ENCODE results near the gene CBY1.
"Not testable (repeated sequence)": the region's sequence is repeated elsewhere in the genome, so short reads cannot be mapped to it uniquely, and the experiment has no call there.

Gene CBY1

DNA sequence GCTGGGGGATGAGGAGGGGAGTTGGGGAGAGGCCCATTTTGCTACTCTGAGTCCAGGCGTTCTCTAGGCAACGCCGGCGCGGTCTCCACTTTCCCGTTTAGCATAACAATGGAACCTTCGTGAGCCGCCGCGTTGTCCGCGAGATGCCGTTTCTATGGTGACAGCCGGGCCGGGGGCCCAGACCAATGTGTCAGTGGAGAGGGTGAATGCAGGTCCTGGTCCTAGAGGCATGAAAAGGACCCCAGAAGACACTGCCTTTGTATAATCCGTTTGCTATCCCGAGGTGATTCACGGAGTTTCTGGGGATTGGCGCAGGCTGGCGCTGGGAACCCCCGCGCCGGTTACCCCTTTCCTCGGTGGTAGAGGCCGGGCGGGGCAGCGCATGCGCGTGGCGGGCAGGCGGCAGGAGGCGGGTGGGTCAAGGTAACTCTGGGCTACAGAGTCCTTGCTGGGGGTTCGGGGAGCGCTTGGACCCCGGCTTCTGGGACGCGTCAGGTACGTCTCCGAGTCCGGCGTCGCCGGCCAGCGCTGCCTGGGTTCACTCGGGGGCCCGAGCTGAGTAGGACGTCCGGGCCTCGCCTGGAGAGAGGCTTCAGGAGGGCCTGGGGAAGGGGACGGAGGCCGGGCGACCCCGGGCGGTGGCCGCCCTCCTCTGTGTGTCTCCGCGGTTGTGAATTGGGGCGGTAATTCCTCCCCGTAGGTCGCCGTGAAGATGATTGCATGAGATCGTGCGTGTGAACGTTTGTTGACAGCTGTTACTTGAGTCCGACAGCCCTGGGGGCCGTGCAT is at the start of gene CBY1, which contains the start of gene FAM227A:
TSS of gene CBY1 (plus strand) at position 383 of the 789 bp plus-strand sequence. CDS start 11,417 bp downstream, outside the sequence.
TSS of gene FAM227A (minus strand) at position 137 of the 789 bp plus-strand sequence. CDS start 6,224 bp downstream, outside the sequence.
- peak; percentile 95 for DNase-seq

DNA sequence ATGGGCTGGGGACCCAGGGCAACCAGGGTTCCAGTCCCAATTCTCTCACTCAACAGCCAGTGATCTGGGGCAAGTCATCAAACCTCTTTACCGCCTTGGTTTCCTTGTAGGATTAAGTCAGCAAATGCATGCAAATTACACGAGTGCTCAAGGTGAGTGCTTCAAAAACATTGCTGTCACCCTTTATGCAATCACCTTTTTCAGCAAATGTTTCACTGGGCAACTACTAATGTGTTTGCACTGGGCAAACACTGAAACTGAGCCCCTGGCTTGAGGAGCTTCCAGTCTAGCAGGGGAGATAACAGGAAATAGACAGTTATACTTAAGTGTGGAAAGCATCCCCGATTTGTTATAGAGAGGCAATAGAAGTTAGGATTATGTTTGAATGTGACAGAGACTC is 48.8 kb upstream of the CBY1 start:
- DNase-seq = no peak

DNA sequence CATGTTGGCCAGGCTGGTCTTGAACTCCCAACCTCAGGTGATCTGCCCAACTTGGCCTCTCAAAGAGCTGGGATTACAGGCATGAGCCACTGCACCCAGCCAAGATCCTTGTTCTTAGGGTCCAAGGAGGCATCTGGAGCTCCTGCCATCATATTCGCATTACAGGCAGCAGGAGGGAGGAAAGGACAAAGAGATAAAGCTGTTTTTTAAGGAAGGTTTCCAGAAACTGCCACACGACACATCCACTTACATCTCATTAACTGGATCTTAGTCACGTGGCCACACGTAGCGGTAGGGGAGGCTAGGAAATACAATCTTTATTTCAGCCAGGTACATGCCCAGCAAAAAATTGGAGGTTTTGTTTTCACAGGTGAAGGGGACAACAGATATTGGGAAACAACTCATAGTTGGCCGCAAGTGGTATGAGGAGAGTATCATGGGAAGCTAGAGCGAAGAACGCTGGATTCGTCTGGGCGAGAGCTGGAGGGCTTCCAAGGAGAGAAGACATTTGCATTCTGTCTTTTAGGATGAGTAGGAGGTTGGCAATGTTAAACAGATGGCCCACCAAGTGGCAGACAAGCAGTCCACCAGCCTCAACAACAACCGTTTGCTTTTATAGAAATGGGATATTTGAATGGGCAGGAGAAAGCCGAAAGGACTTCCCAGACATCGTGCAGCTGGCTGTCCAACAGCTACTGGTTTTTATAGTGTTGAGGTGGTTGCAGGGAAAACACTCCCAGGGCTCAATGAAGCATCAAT is 47.3 kb upstream of the CBY1 start:
- no peak for DNase-seq

DNA sequence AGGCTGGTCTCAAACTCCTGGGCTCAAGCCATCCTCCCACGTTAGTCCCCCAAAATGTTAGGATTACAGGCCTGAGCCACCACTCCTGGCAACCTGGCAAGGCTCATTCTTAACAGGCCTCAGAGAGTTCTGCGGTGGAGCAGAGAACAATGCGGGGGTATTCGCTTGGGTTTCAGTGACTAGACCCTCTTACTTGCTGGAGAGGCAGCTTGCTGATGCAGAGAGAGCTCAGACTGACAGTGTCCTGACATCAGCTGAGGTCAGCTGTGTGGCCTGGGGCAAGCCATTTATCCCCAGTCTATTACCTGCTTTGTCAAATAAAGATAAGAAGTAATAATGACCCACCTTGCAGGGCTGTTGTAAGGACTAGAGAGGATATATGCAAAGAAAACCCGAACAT is 46.2 kb upstream of the CBY1 start:
- DNase-seq = no peak

DNA sequence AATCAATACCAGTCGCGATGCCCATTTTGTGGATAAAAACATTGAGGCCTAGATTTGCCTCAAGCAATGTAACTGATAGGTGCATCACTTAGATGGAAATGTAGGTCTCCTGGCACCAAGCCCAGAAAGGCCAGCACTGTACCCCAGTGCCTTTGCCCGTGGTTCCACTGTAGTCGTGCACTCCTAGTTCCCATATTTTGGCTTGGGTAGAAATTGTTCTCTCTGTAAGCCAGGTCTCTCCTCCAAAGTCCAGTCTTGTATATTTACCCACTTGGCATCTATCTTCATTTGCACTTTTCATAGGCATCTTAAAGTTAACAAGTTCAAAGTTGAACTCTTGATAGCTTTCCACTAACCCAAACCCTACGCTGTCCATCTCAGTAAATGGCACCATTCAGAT is 44.9 kb upstream of the CBY1 start:
- DNase-seq = no peak

DNA sequence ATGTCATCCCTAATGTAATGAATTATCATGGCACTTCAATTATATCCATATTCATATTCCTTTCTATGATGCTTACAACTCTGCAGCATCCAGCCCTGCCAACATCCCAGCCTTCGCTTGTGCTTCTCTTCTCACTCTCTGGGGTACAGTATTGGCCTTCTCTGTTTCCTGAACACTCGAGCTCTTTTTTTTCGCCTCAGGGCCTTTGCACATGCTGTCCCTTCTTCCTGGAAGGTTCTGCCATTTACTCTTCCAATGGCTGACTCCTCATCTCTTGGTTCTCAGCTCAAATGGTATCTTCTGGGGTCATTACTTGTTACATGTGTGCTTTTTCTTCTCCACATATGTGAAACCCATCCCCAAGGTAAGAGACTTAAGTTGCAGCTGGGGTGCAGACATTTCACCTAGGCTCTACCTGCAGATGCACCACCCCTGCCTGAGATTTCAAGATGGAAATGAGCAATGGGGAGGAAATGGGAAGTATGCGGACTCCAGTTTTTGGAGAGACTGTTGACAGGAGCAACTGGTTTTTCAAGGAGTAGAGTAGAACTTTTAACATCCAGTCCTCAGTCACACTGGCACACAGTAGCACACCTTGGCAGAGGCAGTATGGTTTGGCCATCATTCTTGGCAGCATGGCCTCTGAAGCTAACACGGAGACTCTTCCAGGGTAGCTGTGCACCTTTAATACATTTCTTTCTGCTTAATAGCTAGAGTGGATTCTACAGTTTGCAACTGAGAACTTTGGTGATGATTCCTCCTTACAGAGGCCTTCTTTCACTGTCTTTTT is 44.0 kb upstream of the CBY1 start:
- DNase-seq = no peak

DNA sequence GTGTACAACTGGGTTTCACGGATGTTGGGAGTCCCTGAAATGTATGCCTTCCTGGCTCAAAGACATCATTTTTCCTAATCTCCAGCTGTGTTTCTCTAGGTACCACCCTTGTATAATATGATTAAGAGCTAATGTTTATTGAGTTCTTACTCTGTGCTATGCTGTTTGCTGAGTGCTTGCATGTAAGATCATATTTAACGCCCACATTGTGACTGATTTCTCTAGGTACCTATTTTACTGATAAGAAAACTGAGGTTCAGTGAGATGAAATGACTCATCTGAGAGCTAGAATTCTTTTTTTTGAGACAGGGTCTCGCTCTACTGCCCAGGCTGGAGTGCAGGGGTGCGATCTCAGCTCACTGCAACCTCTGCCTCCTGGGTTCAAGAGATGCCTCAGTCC is 42.9 kb upstream of the CBY1 start:
- DNase-seq = no peak

DNA sequence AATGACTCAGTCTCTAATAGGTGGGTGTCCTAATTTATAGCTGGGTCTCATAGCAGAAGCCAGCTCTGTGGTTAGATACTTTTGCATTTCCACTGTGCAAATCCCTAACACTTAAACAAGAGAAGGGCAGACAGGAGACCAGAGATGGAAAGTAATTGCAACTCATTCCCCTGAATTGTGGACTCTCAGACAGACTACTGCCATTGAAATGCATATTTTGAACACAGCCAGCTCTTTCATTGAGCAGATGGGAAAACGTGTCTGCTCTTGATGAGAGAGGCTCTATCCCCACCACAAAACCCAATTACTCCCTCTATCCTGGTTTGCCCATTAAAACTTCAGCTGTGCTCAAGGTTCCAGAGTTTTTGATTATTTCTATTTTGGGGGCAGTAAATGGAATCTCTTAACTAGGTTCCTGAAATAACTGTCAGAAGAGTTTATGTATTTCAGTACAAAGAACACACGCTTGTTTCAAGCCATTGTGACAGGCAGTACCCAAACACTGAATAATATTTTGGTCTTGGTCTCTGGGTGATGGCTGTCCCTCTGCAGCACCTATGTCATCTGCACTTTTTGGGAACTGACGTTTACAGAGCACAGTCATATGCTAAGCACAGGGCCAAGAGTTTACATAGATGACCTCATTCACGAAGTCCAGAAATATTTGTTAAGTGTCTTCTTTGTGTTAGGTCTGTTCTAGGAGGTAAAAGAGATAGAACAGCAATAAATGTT is 41.9 kb upstream of the CBY1 start:
- DNase-seq = no peak

DNA sequence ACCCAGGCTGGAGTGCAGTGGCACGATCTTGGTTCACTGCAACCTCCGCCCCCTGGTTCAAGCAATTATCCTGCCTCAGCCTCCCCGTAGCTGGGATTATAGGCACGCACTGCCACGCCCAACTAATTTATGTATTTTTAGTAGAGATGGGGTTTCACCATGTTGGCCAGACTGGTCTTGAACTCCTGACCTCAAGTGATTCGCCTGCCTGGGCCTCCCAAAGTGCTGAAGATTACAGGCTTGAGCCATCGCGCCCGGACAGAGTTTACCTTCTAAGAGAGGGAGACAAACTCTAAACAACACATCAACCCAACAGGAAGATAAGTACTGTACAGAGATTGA is 41.4 kb upstream of the CBY1 start:
- DNase-seq = not testable (repeated sequence)

DNA sequence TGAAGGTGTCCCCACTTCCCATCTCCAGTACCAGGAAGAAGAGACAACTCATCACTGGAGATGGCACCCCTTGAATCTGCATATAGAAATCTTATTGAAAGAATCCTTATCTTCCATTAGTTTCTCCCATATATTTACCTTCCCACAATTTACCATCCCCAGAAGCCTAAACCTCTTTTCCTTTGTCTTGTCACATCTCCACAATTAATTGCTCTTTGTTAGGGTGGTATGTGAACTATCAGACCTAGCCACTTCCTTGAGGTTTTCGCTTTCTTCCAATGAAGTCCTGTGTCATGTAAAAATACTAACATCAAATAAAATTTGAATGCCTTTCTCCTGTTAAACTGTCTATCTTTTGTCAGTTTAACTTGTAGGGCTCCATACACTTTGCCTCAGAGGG is 38.2 kb upstream of the CBY1 start:
- DNase-seq = no peak

DNA sequence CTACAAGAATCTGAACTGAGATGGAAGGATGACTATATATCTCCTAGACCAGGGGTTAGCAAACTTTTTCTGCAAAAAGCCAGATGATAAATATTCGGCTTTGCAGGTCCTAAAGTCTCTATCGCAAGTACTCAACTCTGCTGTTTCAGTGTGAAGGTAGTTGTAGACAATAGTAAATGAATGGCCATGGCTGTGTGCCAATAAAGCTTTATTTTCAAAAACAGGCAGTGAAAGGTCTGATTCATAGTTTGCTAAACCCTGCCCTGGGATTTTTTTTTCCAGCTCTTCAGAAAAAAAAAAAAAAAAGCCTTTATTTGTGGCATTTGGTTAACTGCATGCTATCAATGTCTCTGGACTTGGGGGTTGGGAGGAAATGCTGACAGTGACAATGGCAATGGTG is 37.8 kb upstream of the CBY1 start:
- no peak for DNase-seq

DNA sequence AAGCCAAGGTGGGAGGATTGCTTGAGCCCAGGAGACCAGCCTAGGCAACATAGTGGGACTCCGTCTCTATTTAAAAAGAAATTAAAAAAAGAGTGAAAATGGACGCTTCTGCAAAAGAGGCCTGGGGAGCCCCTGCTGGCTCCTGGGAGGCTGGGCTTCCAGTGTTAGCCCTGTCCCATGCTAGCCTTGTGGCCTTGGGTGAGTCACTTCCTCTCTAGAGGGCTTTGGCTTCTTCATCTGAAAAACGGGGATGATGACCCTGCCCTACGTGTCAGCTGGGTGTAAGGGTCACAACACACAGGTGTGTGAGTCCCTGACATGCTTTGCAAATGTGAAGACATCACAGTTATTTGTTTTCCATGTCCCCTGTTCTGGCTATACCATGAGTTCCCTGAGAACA is 33.1 kb upstream of the CBY1 start:
- no peak for DNase-seq

DNA sequence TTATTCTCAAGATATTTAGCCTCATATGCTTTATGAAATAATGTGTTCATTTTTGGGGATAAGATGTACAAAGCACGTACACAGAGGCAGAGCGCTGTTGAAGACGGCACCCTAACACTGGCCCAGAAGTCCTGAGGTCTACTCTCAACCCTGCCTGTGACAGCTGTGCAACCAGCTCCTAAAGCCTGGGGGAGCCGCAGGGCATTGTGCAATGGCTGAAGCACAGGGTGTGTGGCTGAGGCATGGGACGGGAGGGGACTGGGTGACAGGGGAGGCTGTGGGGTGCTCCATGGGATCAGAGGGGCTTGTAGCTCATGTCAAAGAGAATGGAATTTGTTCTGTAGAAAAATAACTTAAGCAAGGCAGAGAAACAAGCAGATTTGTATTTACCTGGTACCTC is 28.0 kb upstream of the CBY1 start:
- no peak for DNase-seq

DNA sequence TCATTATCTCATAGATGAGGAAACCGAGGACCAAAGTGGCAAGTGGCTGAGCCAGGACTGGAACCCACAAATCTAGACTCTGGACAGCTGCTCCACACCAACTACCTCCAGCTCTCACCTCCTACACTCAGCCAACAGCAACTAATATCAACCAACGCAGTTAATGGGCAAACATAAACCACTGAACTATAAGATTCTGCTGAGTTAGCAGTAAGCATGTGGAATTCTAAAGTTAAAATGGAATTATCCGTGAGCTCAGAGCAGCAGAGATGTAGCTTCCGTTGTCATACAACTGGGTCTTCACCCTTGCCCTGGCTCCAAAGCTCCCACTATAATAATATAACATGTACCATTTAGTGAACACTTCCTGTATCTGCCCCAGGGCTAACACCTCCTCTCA is 27.3 kb upstream of the CBY1 start:
- DNase-seq = no peak

DNA sequence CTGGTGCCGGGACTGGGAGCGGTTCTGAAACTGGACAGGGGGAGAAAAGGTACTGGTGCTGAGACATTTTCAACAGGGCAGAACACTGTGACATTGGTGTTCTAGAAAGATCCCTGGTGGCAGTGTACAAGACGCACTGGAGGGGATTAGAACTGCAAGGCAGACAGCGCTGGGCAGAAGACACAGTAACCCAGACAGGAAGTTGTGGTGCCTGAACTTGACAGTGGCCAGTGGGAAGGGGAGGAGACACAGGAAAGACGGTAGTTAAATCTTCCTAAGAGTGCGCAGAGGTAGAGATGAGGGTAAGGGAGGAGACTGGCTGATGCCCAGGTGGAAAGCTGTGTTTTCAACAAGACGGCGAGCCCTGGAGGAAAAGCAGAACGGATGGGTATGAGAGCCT is 24.7 kb upstream of the CBY1 start:
- DNase-seq = no peak

DNA sequence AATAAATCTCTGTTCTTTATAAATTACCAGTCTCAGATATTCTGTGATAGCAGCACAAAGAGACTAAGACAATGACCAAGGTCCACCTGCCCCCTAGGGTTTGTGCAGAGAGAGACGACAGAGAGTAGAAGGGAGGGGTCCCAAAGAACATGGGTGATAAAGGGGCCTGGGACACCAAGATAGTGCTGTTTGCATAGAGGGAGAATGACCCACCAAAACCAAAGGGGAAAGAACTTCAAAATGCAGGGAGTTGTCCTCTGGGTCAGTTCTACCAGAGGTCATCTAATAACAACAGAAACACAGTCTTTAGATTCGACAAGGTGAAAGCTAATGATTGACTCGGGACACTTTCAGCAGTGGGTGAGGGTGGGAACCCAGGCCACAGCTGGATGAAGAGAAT is 23.9 kb upstream of the CBY1 start:
- no peak for DNase-seq

DNA sequence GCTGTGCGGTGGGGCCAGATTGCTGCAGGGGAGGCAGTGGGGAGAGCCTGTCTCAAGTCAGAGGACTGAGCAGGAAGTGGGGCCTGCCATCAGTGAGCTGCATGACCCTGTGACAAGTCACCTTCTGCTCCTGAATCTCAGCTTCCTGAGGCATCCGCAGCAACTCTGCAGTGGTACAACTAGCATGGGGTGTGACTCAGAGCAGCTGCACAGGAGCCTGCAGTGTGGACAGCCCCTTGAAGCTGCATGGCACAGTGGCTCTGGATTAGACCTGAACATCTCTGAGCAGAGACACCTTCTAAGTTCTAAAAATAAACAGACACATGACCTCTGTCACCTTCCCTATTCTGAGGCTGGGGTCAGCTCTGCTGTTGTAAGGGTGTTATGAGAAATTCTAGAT is 18.2 kb upstream of the CBY1 start:
- no peak for DNase-seq

DNA sequence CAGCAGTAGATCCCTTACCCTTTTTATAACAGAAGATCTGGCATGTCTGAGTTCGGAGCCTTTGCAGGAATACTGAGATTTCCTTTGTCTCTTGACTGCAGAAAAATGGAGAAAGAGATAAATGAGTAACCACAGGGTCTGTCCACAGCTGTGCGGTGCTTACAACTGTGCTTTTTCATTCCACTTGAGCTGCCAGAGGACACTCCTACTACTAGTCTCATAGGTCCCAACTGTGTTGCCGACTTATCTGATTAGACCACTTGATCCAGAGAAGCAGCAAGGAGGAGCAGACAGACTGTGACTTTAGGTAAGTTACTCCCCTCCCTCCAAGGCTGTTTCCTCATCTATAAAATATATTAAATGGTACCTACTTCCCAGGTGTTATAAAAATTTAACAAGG is 17.7 kb upstream of the CBY1 start:
- no peak for DNase-seq

DNA sequence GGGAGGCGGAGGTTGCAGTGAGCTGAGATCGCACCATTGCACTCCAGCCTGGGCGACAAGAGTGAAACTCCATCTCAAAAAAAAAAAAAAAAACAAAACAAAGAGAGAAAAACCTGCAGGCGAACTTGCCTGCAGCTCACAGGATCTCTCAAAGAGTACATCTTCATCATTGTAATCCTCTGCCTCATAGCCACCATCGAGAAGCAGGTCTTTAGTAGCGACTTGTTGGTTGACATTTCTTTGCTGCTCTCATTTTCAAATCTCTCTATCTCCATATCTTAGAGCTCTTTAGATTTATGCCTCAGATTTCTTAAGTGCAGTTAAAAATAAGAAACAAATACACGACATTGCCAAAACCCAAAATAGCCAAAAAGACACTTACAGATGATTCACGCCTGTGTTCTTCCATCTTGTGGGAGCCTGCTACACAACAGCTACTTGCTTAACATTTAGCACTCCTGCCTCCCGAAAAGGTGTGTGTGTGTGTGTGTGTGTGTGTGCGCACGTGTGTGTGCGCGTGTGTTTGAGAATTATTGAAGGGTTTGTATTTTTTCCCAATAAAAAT is 14.9 kb upstream of the CBY1 start:
- no peak for DNase-seq

DNA sequence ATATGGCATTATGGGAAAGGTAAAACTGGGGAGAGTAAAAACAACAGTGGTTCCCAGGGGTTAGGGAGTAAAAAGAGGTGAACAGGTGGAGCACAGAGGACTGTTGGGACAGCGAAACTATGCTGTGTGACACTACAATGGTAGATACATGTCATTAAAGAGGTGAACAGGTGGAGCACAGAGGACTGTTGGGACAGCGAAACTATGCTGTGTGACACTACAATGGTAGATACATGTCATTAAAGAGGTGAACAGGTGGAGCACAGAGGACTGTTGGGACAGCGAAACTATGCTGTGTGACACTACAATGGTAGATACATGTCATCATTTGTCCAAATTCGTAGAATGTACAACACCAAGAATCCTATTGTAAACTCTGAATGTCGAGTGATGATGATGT is 12.2 kb upstream of the CBY1 start:
- DNase-seq = not testable (repeated sequence)

DNA sequence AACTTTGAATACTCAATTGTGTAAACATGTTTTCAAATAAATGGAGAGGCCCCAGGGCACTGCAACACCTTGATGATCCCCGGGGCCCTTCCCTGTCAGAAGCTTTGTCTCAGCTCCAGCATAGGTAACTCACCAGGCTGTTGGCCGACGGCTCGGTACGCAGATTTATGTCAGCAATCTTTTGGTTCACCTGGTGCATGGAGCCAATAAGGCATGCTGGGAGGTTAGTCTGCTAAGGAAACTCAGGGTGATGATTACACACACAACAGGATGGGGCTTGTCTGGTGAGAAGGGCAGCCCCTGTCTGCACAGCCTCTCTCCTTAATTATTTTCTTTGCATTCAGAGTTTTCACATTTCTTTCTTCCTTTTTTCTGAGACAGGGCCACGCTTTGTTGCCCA is 11.0 kb upstream of the CBY1 start:
- DNase-seq = no peak

DNA sequence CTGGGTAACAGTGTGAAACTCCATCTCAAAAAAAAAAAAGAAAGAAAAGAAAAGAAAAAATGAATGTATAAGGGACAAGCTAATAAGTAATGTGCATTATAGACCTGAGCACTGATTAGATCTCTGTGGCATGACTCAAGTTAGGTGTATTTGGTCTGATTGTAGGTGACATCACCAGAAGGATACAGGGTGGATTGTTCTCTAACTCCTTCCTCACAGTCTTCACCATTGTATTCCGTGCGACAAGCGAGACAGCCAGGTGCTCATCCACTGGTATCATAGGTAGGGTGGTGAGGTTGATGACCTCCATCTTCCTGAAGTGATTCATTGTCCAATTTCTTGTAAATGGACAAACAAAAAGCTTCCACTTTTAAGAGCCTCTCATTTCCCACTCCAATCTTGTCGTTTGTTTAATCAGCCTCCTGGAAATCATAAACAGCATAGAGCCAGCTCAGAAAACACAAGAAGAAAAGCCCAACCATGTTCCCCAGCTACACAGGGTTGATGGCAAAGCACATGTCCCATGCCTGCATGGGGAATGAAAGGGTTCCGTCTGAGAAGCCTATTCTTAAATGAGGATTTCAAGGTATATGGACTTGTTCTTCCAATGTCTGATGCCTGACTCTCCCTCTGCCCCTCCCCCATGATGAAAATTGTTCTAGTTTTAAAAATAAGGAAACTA is 6.5 kb upstream of the CBY1 start:
- no peak for DNase-seq
